ENCODE results near the gene PXMP4.

- TF ChIP-seq EP300 (IDR thresholded peaks at IDR 0.05; ENCODE audit: low read depth), result no peak
- TF ChIP-seq CTCF (IDR thresholded peaks at IDR 0.05), result no peak
- TF ChIP-seq POLR2A (IDR thresholded peaks at IDR 0.05), result peak; percentile 67
These were observed at the start of gene PXMP4 for GRCh38 chr20:33719989-33720709.

All from transverse colon (tissue), 3 donors.